HG03108 (cell line): Measurements from ENCODE around the gene QRICH2.
"Not testable (repeated sequence)": the region's sequence is repeated elsewhere in the genome, so short reads cannot be mapped to it uniquely, and the experiment has no call there.

Experiments used
- ATAC-seq: cut with Tn5 transposase; IDR thresholded peaks from one replicate; pipeline ENCODE4 v1.9.1; 2021; ENCODE audit warnings: moderate library complexity; ENCODE audit not compliant: unreplicated experiment

Gene QRICH2

GRCh38 chr17:76267051-76267576 is 41.0 kb downstream of the QRICH2 start:
- ATAC-seq: no peak

- ATAC-seq: no peak
These were observed 41.7 kb downstream of the QRICH2 start for GRCh38 chr17:76266244-76266938.

GRCh38 chr17:76265624-76266243 is 42.3 kb downstream of the QRICH2 start:
- no peak for ATAC-seq

GRCh38 chr17:76264755-76265623 is 43.1 kb downstream of the QRICH2 start, which contains the start of gene UBALD2:
UBALD2 (plus strand) TSS chr17:76265348; CDS start chr17:76265506, 158 bp downstream.
- ATAC-seq: peak; percentile 69

GRCh38 chr17:76264425-76264754 is 43.7 kb downstream of the QRICH2 start:
- no peak for ATAC-seq

- no peak for ATAC-seq
These were observed 44.2 kb downstream of the QRICH2 start for GRCh38 chr17:76263896-76264295.

GRCh38 chr17:76262732-76263344 is 45.2 kb downstream of the QRICH2 start:
- ATAC-seq: peak; percentile 15

GRCh38 chr17:76261421-76262215 is 46.5 kb downstream of the QRICH2 start:
- no peak for ATAC-seq

- no peak for ATAC-seq
These were observed 47.4 kb downstream of the QRICH2 start for GRCh38 chr17:76260669-76261068.

- no peak for ATAC-seq
These were observed 47.9 kb downstream of the QRICH2 start for GRCh38 chr17:76260220-76260619.

GRCh38 chr17:76256430-76257050 is 51.5 kb downstream of the QRICH2 start:
- not testable (repeated sequence) for ATAC-seq

GRCh38 chr17:76255801-76256429 is 52.2 kb downstream of the QRICH2 start:
- no peak for ATAC-seq

- ATAC-seq: no peak
These were observed 53.8 kb downstream of the QRICH2 start for GRCh38 chr17:76254275-76254674.

- no peak for ATAC-seq
These were observed 54.2 kb downstream of the QRICH2 start for GRCh38 chr17:76253841-76254240.

- not testable (repeated sequence) for ATAC-seq
These were observed 54.9 kb downstream of the QRICH2 start for GRCh38 chr17:76252967-76253766.

- ATAC-seq: peak; percentile 75
These were observed 55.8 kb downstream of the QRICH2 start for GRCh38 chr17:76252040-76252954.

GRCh38 chr17:76251478-76252039 is 56.5 kb downstream of the QRICH2 start:
- no peak for ATAC-seq
